PC-9 (cell line): ENCODE measurements around the gene COL13A1.

Experiments
- CTCF ChIP-seq: fragments of 200-600 bp; sonication (generic); conservative IDR thresholded peaks from 2 replicates; pipeline ENCODE4 v1.6.1; 2017; ENCODE audit warnings: mixed run types, antibody characterized with exemption, mild to moderate bottlenecking, moderate library complexity
- EZH2 ChIP-seq: fragments of 200-600 bp; sonication (generic); IDR thresholded peaks from 2 replicates; pipeline ENCODE4 v1.8.0; 2017; ENCODE audit warnings: antibody characterized with exemption, low read depth

DNA sequence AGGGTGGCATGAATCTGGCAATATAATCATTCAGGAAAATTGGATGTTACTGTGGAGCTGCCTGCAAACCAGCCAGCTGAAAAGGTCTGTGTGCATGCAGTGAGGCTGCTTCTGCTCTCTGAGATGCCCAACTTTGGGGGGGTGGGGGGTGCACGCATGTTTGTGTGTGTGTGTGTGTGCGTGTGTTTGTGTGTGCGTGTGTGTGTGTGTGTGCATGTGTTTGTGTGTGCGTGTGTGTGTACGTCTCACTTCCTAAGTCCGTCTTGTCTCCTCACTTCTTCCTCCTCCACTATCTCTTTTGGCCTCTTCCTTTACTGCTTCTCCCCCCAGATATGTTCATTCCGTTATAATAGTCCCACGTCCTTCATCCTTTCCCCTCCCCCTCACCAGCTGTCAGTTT, 148.1 kb downstream of the COL13A1 start:
- TF ChIP-seq CTCF (no peak), EZH2 (no peak)
